NCI-H1105 (cell line): ENCODE data around the gene LRRC46.

Source experiments
- DNase-seq: peaks from one replicate; lab custom pipeline; 2025; lab: John Stamatoyannopoulos, UW

The LRRC46 gene

GRCh38 chr17:47831003-47831933, at the start of gene LRRC46, which contains the start of gene MRPL10:
Gene LRRC46, plus strand, starts transcription at chr17:47831670. Its CDS starts 320 bp downstream, at chr17:47831990.
Gene MRPL10, minus strand, starts transcription at chr17:47831541. Its CDS starts 30 bp downstream, at chr17:47831511.
- peak; percentile 90 for DNase-seq

GRCh38 chr17:47785538-47786123, 45.8 kb upstream of the LRRC46 start:
- DNase-seq = no peak

- DNase-seq = peak; percentile 58
Measured at GRCh38 chr17:47789611-47790561, 41.6 kb upstream of the LRRC46 start.

- DNase-seq = no peak
Measured at GRCh38 chr17:47791025-47791424, 40.4 kb upstream of the LRRC46 start.

- DNase-seq = no peak
Measured at GRCh38 chr17:47792457-47792856, 39.0 kb upstream of the LRRC46 start.

GRCh38 chr17:47792979-47793378, 38.5 kb upstream of the LRRC46 start:
- no peak for DNase-seq

GRCh38 chr17:47797797-47798196, 33.7 kb upstream of the LRRC46 start:
- DNase-seq = no peak

- no peak for DNase-seq
Measured at GRCh38 chr17:47800686-47801085, 30.8 kb upstream of the LRRC46 start.

GRCh38 chr17:47801176-47801765, 30.2 kb upstream of the LRRC46 start:
- DNase-seq = no peak

- no peak for DNase-seq
Measured at GRCh38 chr17:47801906-47802305, 29.6 kb upstream of the LRRC46 start.

GRCh38 chr17:47802341-47803022, 29.0 kb upstream of the LRRC46 start:
- DNase-seq = peak; percentile 58

GRCh38 chr17:47803201-47803600, 28.3 kb upstream of the LRRC46 start:
- no peak for DNase-seq

GRCh38 chr17:47803751-47804150, 27.7 kb upstream of the LRRC46 start:
- no peak for DNase-seq

- no peak for DNase-seq
Measured at GRCh38 chr17:47804461-47804860, 27.0 kb upstream of the LRRC46 start.

GRCh38 chr17:47806026-47806912, 25.2 kb upstream of the LRRC46 start:
- no peak for DNase-seq

- DNase-seq = no peak
Measured at GRCh38 chr17:47806913-47807255, 24.6 kb upstream of the LRRC46 start.

GRCh38 chr17:47807421-47807820, 24.0 kb upstream of the LRRC46 start:
- no peak for DNase-seq

- DNase-seq = no peak
Measured at GRCh38 chr17:47808036-47808829, 23.2 kb upstream of the LRRC46 start.

GRCh38 chr17:47808830-47809480, 22.5 kb upstream of the LRRC46 start:
- DNase-seq = no peak
